ENCODE results near the gene HTR3B.

DNA sequence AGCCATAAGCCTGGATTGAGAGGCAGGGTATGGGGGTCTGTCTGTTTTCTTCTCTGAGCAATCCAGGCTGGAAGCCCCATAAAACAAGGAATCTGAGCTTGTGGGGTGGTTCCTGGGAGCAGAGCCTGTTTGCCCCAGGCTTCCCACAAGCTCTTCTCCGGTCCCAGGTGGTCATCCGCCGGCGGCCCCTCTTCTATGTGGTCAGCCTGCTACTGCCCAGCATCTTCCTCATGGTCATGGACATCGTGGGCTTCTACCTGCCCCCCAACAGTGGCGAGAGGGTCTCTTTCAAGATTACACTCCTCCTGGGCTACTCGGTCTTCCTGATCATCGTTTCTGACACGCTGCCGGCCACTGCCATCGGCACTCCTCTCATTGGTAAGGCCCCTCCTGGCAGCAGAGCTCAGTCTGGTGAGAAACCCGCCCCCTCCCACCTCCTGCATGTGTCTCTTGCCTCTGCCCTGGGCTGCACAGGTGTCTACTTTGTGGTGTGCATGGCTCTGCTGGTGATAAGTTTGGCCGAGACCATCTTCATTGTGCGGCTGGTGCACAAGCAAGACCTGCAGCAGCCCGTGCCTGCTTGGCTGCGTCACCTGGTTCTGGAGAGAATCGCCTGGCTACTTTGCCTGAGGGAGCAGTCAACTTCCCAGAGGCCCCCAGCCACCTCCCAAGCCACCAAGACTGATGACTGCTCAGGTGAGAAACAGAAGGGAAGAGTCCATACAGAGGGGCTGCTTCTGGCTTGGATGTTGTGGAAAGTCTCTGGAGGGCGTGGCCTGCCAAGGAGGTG is 82.0 kb downstream of the HTR3B start:
- TF ChIP-seq, protein P1, sequence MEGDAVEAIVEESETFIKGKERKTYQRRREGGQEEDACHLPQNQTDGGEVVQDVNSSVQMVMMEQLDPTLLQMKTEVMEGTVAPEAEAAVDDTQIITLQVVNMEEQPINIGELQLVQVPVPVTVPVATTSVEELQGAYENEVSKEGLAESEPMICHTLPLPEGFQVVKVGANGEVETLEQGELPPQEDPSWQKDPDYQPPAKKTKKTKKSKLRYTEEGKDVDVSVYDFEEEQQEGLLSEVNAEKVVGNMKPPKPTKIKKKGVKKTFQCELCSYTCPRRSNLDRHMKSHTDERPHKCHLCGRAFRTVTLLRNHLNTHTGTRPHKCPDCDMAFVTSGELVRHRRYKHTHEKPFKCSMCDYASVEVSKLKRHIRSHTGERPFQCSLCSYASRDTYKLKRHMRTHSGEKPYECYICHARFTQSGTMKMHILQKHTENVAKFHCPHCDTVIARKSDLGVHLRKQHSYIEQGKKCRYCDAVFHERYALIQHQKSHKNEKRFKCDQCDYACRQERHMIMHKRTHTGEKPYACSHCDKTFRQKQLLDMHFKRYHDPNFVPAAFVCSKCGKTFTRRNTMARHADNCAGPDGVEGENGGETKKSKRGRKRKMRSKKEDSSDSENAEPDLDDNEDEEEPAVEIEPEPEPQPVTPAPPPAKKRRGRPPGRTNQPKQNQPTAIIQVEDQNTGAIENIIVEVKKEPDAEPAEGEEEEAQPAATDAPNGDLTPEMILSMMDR (IDR thresholded peaks at IDR 0.05; ENCODE audit: poor library complexity, severe bottlenecking) = no peak
- TF ChIP-seq SMC3 (conservative IDR thresholded peaks at IDR 0.05; ENCODE audit: poor library complexity) (no peak), POLR2AphosphoS5 (IDR thresholded peaks at IDR 0.05) (no peak), EZH2 (IDR thresholded peaks at IDR 0.05; ENCODE audit: borderline replicate concordance, insufficient read depth, low read length, poor library complexity, severe bottlenecking) (no peak)

All from neural cell (in vitro differentiated cells).